Bone marrow (tissue), 2 donors: Measurements from ENCODE around the gene PTPN6.

Experiments used
- DNase-seq, 2 donors: peaks; one replicate each; lab custom pipeline; 2025; lab: John Stamatoyannopoulos, UW

Gene PTPN6

GRCh38 chr12:6956021-6956727, 5.0 kb downstream of the PTPN6 start:
- no peak for DNase-seq

DNA sequence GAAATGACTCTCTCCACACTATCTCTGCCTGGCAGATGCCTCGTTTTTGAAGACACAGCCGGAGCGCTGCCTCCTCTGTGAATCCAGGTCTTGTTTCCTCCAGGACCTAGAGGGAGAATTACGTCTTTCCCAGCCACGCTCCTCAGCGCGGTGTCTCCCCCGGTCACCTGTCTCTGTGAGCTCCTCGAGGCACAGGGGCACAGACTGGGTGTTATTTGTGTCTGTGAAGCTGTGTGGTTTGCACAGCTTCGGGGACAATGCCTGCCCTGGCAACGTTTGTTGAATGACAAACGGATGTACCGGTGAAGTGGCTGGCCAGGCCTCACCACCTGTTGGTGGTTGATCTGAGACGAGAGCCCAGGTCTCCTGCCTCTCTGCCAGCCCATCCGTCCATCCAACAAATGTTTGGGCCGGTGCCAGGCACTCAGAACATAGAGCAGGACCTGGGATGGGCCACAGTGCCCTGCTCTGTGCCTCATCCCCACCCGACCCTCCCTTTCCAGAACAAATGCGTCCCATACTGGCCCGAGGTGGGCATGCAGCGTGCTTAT, 6.1 kb downstream of the PTPN6 start:
- DNase-seq: no peak

DNA sequence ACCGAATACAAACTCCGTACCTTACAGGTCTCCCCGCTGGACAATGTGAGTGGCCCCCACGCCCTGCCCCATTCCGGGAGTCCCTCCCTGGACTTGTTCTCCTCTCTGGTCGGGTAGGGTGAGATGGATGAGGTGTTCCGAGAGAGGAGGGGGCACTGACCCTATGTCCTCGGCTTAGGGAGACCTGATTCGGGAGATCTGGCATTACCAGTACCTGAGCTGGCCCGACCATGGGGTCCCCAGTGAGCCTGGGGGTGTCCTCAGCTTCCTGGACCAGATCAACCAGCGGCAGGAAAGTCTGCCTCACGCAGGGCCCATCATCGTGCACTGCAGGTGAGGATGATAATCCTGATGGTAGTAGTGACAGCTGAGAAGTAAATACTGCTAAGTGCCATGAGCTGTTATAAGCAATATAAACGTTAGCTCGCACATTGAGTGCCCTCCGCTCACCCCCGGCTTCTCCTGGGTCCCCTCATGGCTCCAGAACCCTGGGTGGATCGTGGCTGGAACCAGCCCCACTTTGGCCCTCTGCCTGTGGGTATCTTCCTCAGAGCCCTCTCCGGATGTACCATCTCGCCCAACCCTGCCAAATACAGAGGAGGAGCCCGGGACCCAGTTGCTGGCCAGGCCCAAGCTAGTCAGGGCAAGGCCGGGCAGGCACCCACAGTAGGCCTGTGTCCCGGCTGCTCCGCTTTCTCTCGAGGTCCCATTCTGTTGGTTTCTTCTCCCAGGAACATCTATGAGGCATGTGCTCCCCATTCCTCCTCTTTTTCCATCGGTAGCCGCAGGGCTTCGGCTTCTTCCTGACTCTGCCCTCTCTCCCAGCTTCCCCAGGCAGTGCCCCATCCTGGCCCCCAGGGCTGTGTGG, 6.8 kb downstream of the PTPN6 start:
- DNase-seq: no peak

DNA sequence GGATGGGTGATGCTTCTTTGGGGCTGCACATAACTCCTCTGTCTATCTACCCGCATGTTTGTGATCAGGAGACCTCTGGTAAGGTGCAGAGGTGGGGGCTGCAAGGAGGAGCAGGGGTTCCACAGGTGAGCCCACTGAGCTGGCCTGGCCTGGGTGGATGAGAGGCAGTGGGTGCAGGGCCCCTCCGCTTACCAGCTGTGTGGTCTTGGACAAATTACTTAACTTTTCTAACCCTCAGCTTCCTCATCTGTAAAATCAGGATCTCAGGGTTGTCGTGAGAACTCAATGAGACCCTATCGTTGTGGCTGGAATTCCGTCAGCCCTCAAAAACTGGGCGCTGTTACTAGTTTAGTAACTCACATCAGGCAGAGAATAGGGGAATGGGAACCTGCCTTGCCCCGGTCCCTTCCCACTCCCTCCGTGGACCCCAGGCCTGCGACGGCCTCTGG, 7.5 kb downstream of the PTPN6 start:
- no peak for DNase-seq

- DNase-seq: peak; percentile 79 to 81
These were observed 8.1 kb downstream of the PTPN6 start for GRCh38 chr12:6959058-6959804.

GRCh38 chr12:6959805-6960592, 8.8 kb downstream of the PTPN6 start:
- no peak for DNase-seq

- no peak for DNase-seq
These were observed 9.6 kb downstream of the PTPN6 start for GRCh38 chr12:6960593-6961277.

DNA sequence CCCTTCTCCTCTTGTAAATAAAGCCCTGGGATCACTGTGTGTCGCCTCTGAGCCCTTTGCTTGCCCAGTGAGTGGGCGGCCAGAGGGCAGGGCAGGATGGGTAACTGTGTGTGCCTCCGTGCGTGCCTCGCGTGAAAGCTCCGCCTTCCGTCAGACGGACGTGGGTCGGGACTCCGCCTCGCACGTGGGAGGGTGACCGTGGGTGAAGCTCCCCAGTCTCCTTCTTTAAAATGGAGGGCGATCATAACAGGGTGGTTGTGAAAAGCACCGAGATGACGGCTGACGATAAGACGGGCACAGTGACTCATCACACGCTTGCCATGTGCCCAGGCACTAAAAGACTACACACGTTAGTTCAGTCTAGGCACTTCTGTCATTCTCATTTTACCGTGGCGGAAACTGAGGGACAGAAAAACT, 10.1 kb downstream of the PTPN6 start:
- peak; percentile 68 to 83 for DNase-seq

DNA sequence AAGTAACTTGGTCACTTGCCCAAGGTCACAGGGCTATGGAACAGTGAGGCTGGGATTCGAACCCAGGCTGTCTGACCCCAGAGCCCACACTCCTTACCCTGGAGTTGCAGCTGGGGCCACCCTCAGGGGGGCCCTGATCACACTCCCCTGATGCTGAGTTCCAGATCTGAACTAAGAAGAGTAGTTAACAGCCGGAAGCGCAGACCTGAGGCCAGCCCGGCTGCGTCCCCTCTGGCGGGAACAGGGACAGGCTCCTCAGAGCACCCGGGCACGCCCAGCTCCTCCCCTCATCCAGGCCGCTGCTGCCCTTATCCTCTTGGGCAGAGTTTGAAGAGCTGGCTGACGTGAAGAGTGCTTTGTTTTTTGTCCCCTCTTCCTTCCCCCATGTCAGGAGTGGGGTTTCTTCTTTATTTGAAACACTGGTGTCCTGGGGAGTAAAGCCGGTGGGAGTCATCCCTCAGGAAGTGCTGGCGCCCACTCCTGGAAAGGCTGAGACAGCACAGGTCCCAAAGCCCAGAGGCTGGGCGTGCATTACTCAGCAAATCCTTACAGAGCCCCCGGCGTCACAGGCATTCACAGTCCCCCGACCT, 10.6 kb downstream of the PTPN6 start:
- DNase-seq: peak in 1 of 2 donors; percentile 41

- DNase-seq: no peak
These were observed 11.3 kb downstream of the PTPN6 start for GRCh38 chr12:6962285-6963015.

GRCh38 chr12:6963016-6963731, 12.0 kb downstream of the PTPN6 start:
- no peak for DNase-seq

- DNase-seq: no peak
These were observed 12.7 kb downstream of the PTPN6 start for GRCh38 chr12:6963791-6964413.

GRCh38 chr12:6964605-6965025, 13.5 kb downstream of the PTPN6 start:
- DNase-seq: no peak

DNA sequence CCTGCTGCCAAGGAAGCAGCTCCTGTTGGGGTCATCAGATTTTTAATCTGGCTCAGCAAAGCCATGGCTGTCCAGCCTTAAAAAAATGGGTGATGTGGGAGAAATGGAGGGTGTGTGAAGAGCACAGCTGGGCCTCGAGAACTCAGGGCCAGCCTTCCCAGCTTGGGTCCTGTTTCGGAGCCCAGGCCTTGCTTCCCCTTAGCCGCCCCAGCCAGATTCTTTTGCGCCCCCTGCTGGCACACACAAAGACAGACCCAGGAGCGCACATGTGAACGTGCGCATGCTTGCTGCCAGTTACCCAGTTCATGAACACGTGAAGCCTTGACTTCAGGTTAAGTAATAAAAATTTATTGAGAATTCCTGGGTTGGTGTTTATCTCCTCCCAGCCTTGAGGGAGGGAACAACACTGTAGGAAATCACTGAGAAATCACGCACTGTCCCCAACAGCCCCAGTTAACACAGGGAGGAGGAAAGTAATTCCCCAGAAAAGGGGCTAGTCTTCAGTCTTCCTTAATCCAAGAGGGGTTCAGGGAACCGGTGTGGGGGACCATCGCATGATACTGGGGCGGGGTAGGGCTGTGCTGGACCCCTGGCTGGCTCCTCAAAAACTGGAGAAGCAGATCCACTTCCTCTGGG, 14.0 kb downstream of the PTPN6 start:
- DNase-seq: peak; percentile 68 to 75

- DNase-seq: no peak
These were observed 14.6 kb downstream of the PTPN6 start for GRCh38 chr12:6965714-6966113.

DNA sequence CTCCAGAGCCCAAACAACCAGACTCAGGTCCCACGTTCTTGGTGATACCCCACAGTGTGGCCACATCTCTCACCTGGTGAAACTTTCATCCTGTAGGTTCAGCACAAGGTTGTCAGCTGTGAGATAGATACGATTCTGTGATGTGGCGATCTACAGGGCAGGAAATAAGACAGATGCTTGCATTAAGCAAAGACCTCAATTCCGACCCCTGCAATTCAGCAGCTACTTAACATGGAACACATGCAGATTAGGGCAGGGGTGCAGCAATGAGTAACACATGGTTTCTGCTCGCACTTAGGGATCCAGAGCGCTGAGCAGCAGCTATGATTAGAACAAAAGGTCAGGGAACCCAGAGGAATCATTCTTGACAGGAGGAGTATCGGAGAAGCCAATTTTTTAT, 15.2 kb downstream of the PTPN6 start:
- DNase-seq: no peak

DNA sequence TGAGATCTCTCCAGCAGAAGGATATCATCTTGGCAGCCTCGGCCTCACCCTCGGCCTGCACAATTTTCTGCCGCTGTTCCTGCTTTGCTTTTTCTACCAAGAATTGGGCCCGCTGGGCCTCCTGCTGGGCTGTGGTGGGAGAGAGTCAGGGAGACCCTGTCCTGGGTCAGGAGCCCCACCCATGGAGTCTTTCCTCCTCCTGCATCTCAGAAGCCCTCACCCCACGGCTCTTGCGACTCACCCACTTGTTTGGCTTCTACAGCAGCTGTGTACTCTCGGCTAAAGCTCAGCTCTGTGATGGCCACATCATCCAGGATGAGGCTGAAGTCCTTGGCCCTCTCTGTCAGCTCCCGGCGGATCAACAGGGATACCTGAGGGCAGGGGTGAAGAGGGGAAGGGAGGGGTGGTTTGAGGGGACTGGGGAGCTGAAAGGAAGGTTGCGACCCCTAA, 16.5 kb downstream of the PTPN6 start:
- no peak for DNase-seq

GRCh38 chr12:6968426-6968825, 17.3 kb downstream of the PTPN6 start:
- DNase-seq: no peak
